Ovary (tissue), 3 donors: ENCODE results near the gene CPSF3.

Source experiments
- CTCF ChIP-seq, 3 donors: fragments of 450-650 bp in 2 of 3; fragments of 200-600 bp in 1 of 3; IDR thresholded peaks; one replicate each; pipeline versions ENCODE4 v1.5.1 to v1.8.0; 2016 to 2022; ENCODE audit warnings: antibody characterized with exemption in 3 of 3, mild to moderate bottlenecking in 1 of 3
- EP300 ChIP-seq: sonication (generic); formaldehyde crosslinking; IDR thresholded peaks from one replicate; pipeline ENCODE4 v1.6.1; 2017; ENCODE audit warnings: antibody characterized with exemption
- POLR2A ChIP-seq: fragments of 450-650 bp; IDR thresholded peaks from one replicate; pipeline ENCODE4 v1.6.1; 2017; ENCODE audit warnings: antibody characterized with exemption, mild to moderate bottlenecking, moderate library complexity
- donor health status: DM: no; HTN: no; CAD: no.

GRCh38 chr2:9423100-9423921 is at the start of gene CPSF3, which contains the start of gene ITGB1BP1:
- peak; percentile 76 for TF ChIP-seq POLR2A
- peak in 1 of 3 donors; percentile 72 for TF ChIP-seq CTCF (IDR thresholded peaks at IDR 0.05)
- TF ChIP-seq EP300, result no peak
